ENCODE measurements around the gene LCE3B.

GRCh38 chr1:152658649-152659048 is 45.0 kb downstream of the LCE3B start:
- TF ChIP-seq POLR2A (IDR thresholded peaks at IDR 0.05), result no peak
- TF ChIP-seq, protein P1, sequence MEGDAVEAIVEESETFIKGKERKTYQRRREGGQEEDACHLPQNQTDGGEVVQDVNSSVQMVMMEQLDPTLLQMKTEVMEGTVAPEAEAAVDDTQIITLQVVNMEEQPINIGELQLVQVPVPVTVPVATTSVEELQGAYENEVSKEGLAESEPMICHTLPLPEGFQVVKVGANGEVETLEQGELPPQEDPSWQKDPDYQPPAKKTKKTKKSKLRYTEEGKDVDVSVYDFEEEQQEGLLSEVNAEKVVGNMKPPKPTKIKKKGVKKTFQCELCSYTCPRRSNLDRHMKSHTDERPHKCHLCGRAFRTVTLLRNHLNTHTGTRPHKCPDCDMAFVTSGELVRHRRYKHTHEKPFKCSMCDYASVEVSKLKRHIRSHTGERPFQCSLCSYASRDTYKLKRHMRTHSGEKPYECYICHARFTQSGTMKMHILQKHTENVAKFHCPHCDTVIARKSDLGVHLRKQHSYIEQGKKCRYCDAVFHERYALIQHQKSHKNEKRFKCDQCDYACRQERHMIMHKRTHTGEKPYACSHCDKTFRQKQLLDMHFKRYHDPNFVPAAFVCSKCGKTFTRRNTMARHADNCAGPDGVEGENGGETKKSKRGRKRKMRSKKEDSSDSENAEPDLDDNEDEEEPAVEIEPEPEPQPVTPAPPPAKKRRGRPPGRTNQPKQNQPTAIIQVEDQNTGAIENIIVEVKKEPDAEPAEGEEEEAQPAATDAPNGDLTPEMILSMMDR (IDR thresholded peaks at IDR 0.05), result no peak
